ENCODE results near the gene BAZ2A. TPM values are rescaled to one million over a fixed set of nuclear protein-coding genes. Genes with fewer than 3 reads are reported as not detected.

Gene BAZ2A
- total RNA-seq, 1 donor from 2014 or later: 99.3 TPM

Other genes starting within 250 kb of the BAZ2A start
- 13.0 TPM for gene TIMELESS, start 180.9 kb downstream of the BAZ2A start, total RNA-seq
- not detected for gene MIP, start 175.7 kb downstream of the BAZ2A start, total RNA-seq
- gene SPRYD4, start 161.7 kb downstream of the BAZ2A start, total RNA-seq: 4.0 TPM
- gene GLS2, start 142.2 kb downstream of the BAZ2A start, total RNA-seq: 1.8 TPM
- gene RBMS2, start 108.5 kb downstream of the BAZ2A start, total RNA-seq: 49.6 TPM
- 558 TPM for gene ATP5F1B, start 15.7 kb upstream of the BAZ2A start, total RNA-seq
- gene PTGES3, start 58.0 kb upstream of the BAZ2A start, total RNA-seq: 201 TPM
- gene NACA, start 95.0 kb upstream of the BAZ2A start, total RNA-seq: 599 TPM
- gene PRIM1, start 122.0 kb upstream of the BAZ2A start, total RNA-seq: 3.9 TPM
- gene HSD17B6, start 133.0 kb upstream of the BAZ2A start, total RNA-seq: 19.0 TPM

All from mucosa of gallbladder (tissue), 1 donor.